CD4-positive, alpha-beta memory T cell (primary cell): ENCODE data around the gene ITM2C. TPM values are rescaled to one million over a fixed set of nuclear protein-coding genes. Genes with fewer than 3 reads are reported as not detected.
A peak's percentile ranks its signal among the peaks of the same experiment; 100 is the strongest.

Experiments
- CTCF ChIA-PET: fragments of 350-600 bp; sonication (Branson Sonifier 250); formaldehyde crosslinking; loops from one replicate; lab custom pipeline; 2021; ENCODE audit warnings: inconsistent platforms; ENCODE audit not compliant: partially characterized antibody; lab: Charles Lee
- POLR2A ChIA-PET: fragments of 350-600 bp; sonication (Branson Sonifier 250); formaldehyde crosslinking; loops from one replicate; lab custom pipeline; 2021; ENCODE audit not compliant: partially characterized antibody; lab: Charles Lee
- DNase-seq, 5 donors: peaks; one replicate each; pipeline versions ENCODE4 v3.0.0 to v3.0.0-alpha.2; 2020 to 2022; ENCODE audit warnings: mixed read lengths in 1 of 5
- H3K27ac ChIP-seq: one replicate; pipeline ENCODE4 v1.7.0; 2013; ENCODE audit warnings: low read depth, low read length
- H3K27me3 ChIP-seq: 2 replicates; pipeline ENCODE4 v1.7.0; 2013; ENCODE audit warnings: mild to moderate bottlenecking, low read length, moderate library complexity; ENCODE audit not compliant: insufficient read depth
- H3K36me3 ChIP-seq: 2 replicates; pipeline ENCODE4 v1.7.0; 2013; ENCODE audit warnings: mild to moderate bottlenecking, low read length, moderate library complexity; ENCODE audit not compliant: insufficient read depth
- H3K4me1 ChIP-seq: 2 replicates; pipeline ENCODE4 v1.7.0; 2013; ENCODE audit warnings: mild to moderate bottlenecking, low read length, moderate library complexity; ENCODE audit not compliant: insufficient read depth
- H3K4me3 ChIP-seq, 2 donors: one replicate each; pipeline ENCODE4 v1.7.0; 2013; ENCODE audit warnings: low read length in 2 of 2, mild to moderate bottlenecking in 1 of 2
- H3K9me3 ChIP-seq, 2 donors: one replicate each; pipeline ENCODE4 v1.7.0; 2013; ENCODE audit warnings: low read length in 2 of 2, control low read depth in 1 of 2; ENCODE audit not compliant: control insufficient read depth in 1 of 2
- H3K27ac Mint-ChIP-seq, 7 donors: one replicate each; pipeline ENCODE4 v1.8.0; 2020 to 2021; ENCODE audit warnings: mixed read lengths in 7 of 7, mild to moderate bottlenecking in 6 of 7, inconsistent platforms in 3 of 7, moderate library complexity in 3 of 7
- H3K27me3 Mint-ChIP-seq, 2 donors: one replicate each; pipeline ENCODE4 v1.8.0; 2020 to 2021; ENCODE audit warnings: mixed read lengths in 2 of 2
- H3K36me3 Mint-ChIP-seq, 2 donors: one replicate each; pipeline ENCODE4 v1.8.0; 2020 to 2021; ENCODE audit warnings: mixed read lengths in 2 of 2, inconsistent platforms in 1 of 2, mild to moderate bottlenecking in 1 of 2
- H3K4me1 Mint-ChIP-seq, 4 donors: one replicate each; pipeline ENCODE4 v1.8.0; 2020 to 2021; ENCODE audit warnings: mixed read lengths in 4 of 4, mild to moderate bottlenecking in 1 of 4
- H3K4me3 Mint-ChIP-seq, 8 donors: one replicate each; pipeline ENCODE4 v1.8.0; 2020 to 2021; ENCODE audit warnings: mixed read lengths in 8 of 8, mild to moderate bottlenecking in 7 of 8, moderate library complexity in 6 of 8, inconsistent platforms in 3 of 8
- H3K9me3 Mint-ChIP-seq, 8 donors: one replicate each; pipeline ENCODE4 v1.8.0; 2020 to 2021; ENCODE audit warnings: mixed read lengths in 8 of 8, mild to moderate bottlenecking in 5 of 8, inconsistent platforms in 3 of 8, moderate library complexity in 1 of 8
- intact Hi-C: fragments of 100-400 bp; cut with micrococcal nuclease; formaldehyde crosslinking; loops from one replicate; pipeline ENCODE4 v1.15.1; 2023
- polyA plus RNA-seq, 2 donors: library from polyadenylated mRNA; unstranded; fragments of 300-500 nt; fragmentation: Illumina TruSeq; gene quantifications; one replicate each; pipeline ENCODE4 v1.2.3, GENCODE V29; 2021
- total RNA-seq, 2 experiments: library from RNA; stranded (reverse); gene quantifications; one replicate each; pipeline ENCODE4 v1.2.3, GENCODE V29; 2021

Gene ITM2C
- total and polyA plus RNA-seq, 4 experiments from 2014 or later, result 24.1 to 40.8 (median 28.4) TPM

DNA sequence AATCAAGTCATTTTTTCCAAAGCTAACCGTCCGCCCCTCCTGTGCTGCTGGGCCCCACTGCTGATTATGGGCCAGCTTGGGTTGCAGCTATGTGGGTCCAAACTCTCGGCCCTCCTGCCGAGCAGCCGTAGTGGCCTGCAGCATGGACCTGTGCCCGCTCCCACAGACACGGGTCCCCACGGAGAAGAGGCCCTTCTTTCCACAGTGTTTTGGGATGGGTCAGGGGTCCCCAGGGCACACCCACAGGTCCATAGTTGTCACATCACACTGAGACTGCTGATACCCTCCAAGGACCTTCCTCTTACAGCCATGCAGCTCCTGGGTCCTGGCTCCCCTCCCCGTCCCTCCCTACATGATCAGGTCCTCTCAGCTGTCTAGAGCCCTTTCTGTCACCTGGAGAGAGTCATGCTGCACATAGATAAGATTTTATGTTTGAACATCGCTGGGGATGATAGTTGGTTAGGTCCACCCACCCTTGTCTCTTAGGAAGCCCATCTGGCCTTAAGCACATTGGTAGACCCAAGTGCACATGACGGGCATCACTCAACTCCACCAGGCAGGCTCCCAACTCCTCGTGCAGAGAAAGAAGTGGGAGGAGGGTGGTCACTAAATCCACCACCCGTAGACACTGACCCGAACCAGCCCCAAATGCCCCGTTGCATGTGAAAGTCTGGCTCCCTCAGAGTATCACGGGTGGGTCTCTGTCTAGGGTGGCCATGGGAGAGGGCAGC is 42.8 kb downstream of the ITM2C start:
- Mint-ChIP-seq H3K9me3 (no peaks in the 10 kb centered on the region), H3K27me3 (no peaks in the 10 kb centered on the region), H3K4me3 (no peak overlapping the region), H3K36me3 (peaks cover 8 to 11% of the 10 kb centered on the region in 2 donors), H3K4me1 (peaks cover 16 to 34% (median 23%) of the 10 kb centered on the region in 4 donors), H3K27ac (no peak overlapping the region)
- POLR2A ChIA-PET, result interaction anchor here (0.7 to 1.2 kb wide), 2 partner anchors 17 to 79 kb away, joined by 3 read pairs; no protein-coding TSS in a partner anchor
- no peaks in the 10 kb centered on the region for H3K9me3 ChIP-seq
- H3K4me1 ChIP-seq, result peaks cover 17% of the 10 kb centered on the region
- no peak for DNase-seq
- intact Hi-C loops, result loop anchor here (10.0 kb wide), 1 partner anchor 147 kb away; the partner anchor contains the start of gene PSMD1
- CTCF ChIA-PET, result interaction anchor here (1.7 to 13.7 kb wide), 2 partner anchors 17 to 79 kb away, joined by 5 to 256 read pairs; no protein-coding TSS in a partner anchor
- H3K27ac ChIP-seq, result no peak overlapping the region
- H3K4me3 ChIP-seq, result no peak overlapping the region
- no peaks in the 10 kb centered on the region for H3K36me3 ChIP-seq
- no peaks in the 10 kb centered on the region for H3K27me3 ChIP-seq

- POLR2A ChIA-PET, result interaction anchor here (1.2 kb wide), 1 partner anchor 16 kb away, joined by 3 read pairs; no protein-coding TSS in a partner anchor
- Histone ChIP-seq H3K4me3 (no peak overlapping the region), H3K4me1 (peaks cover 17% of the 10 kb centered on the region), H3K27me3 (no peaks in the 10 kb centered on the region), H3K27ac (no peak overlapping the region), H3K36me3 (no peaks in the 10 kb centered on the region), H3K9me3 (no peaks in the 10 kb centered on the region)
- intact Hi-C loops, result loop anchor here (10.0 kb wide), 1 partner anchor 147 kb away; the partner anchor contains the start of gene PSMD1
- peaks cover 8 to 11% of the 10 kb centered on the region in 2 donors for H3K36me3 Mint-ChIP-seq
- DNase-seq, result no peak
- peaks cover 16 to 34% (median 23%) of the 10 kb centered on the region in 4 donors for H3K4me1 Mint-ChIP-seq
- H3K4me3 Mint-ChIP-seq, result no peak overlapping the region
- CTCF ChIA-PET, result interaction anchor here (1.7 to 13.7 kb wide), 2 partner anchors 16 to 78 kb away, joined by 5 to 256 read pairs; no protein-coding TSS in a partner anchor
- no peaks in the 10 kb centered on the region for H3K9me3 Mint-ChIP-seq
- peak overlapping the region in 3 of 7 donors; percentile 19 to 88 (median 77) for H3K27ac Mint-ChIP-seq
- no peaks in the 10 kb centered on the region for H3K27me3 Mint-ChIP-seq
Observed at GRCh38 chr2:230908092-230908594, 43.4 kb downstream of the ITM2C start.

DNA sequence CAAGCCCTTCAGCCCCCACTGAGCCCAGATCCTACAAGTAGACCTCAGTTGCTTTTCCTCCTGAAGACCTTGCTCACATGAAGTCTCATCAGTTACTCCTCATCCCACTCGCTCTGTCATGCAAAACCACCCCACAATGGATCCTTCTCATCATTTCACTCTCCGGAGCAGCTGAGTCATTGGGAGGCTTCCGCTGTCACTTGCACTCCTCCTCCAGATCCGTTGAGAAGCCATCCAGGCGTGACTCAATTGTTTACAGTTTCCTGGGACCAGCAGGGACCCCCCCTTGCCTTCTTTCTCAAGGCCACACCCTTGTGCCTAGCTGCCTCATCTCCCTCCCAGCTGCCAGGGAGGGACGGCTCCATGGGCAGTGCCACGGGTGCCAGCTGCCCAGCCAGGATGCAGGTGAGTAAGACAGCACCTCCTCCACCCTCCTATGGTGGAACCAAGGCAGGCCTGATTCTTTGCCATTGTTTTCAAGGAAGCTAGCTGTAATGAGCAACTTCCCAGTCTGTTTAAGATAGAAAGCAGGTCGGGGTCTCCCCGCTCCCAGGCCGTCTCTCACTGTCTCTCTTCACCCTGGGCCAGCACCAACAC is 44.0 kb downstream of the ITM2C start:
- no peaks in the 10 kb centered on the region for H3K36me3 ChIP-seq
- no peaks in the 10 kb centered on the region for H3K27me3 ChIP-seq
- peaks cover 0 to 3% of the 10 kb centered on the region in 2 donors for H3K27me3 Mint-ChIP-seq
- no peak overlapping the region for H3K27ac ChIP-seq
- no peak for DNase-seq
- no peaks in the 10 kb centered on the region for H3K9me3 ChIP-seq
- intact Hi-C loops, result loop anchor here (10.0 kb wide), 1 partner anchor 146 kb away; the partner anchor contains the start of gene PSMD1
- POLR2A ChIA-PET, result interaction anchor here (1.2 kb wide), 1 partner anchor 15 kb away, joined by 3 read pairs; no protein-coding TSS in a partner anchor
- H3K4me3 Mint-ChIP-seq, result no peak overlapping the region
- H3K4me1 Mint-ChIP-seq, result peaks cover 16 to 37% (median 26%) of the 10 kb centered on the region in 4 donors
- CTCF ChIA-PET, result interaction anchor here (1.7 to 13.7 kb wide), 3 partner anchors 15 to 78 kb away, joined by 5 to 256 read pairs (median 7); no protein-coding TSS in a partner anchor
- H3K4me1 ChIP-seq, result peaks cover 17% of the 10 kb centered on the region
- no peaks in the 10 kb centered on the region for H3K9me3 Mint-ChIP-seq
- H3K36me3 Mint-ChIP-seq, result peaks cover 8 to 11% of the 10 kb centered on the region in 2 donors
- H3K4me3 ChIP-seq, result no peak overlapping the region
- H3K27ac Mint-ChIP-seq, result peak overlapping the region in 3 of 7 donors; percentile 14 to 88 (median 19)

DNA sequence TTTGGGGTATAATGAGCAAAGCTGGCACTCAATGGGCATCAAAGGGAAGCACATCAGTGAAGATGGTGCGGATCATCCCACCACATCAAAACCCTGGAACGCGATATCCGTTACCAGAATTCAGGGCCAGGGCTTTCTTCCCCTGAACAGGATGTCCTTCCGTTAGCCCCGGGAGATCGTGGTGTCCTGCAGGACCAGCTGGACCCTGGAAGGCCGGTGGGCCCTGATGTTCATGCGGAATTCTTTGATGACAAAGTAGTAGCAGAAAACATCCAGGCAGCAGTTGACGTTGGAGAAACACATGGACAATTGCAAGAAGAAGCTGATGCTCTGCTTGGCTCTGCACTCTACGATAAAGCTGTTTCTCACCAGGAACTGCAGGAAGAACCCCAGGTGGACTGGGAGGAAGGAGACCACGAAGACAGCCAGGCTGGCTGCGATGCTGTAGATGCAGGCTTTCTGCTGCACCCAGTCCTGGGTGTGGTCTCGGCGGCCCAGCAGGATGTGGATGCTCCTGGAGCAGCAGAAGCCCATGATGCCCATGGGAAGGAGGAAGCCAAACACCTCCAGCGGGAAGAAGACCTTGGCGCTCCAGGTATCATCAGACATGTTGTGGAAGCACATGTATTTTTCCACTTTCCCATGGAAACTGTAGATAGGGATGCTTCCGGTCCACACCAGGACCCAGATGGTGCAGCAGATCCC is 45.3 kb downstream of the ITM2C start:
- peaks cover 0 to 5% of the 10 kb centered on the region in 2 donors for H3K27me3 Mint-ChIP-seq
- intact Hi-C loops, result loop anchor here (10.0 kb wide), 1 partner anchor 145 kb away; the partner anchor contains the start of gene PSMD1
- H3K4me3 Mint-ChIP-seq, result no peak overlapping the region
- ChIA-PET POLR2A (no interaction called here), CTCF (interaction anchor here (0.8 to 2.5 kb wide), 3 partner anchors 14 to 77 kb away, joined by 3 to 7 read pairs (median 5); no protein-coding TSS in a partner anchor)
- H3K4me1 ChIP-seq, result peaks cover 14% of the 10 kb centered on the region
- no peaks in the 10 kb centered on the region for H3K36me3 ChIP-seq
- H3K4me3 ChIP-seq, result no peak overlapping the region
- H3K9me3 Mint-ChIP-seq, result no peaks in the 10 kb centered on the region
- H3K4me1 Mint-ChIP-seq, result peaks cover 14 to 31% (median 23%) of the 10 kb centered on the region in 4 donors
- H3K27me3 ChIP-seq, result no peaks in the 10 kb centered on the region
- no peak overlapping the region for H3K27ac ChIP-seq
- H3K9me3 ChIP-seq, result no peaks in the 10 kb centered on the region
- H3K36me3 Mint-ChIP-seq, result peaks cover 8 to 14% of the 10 kb centered on the region in 2 donors
- no peak overlapping the region for H3K27ac Mint-ChIP-seq
- DNase-seq, result no peak

- peaks cover 8 to 15% of the 10 kb centered on the region in 2 donors for H3K36me3 Mint-ChIP-seq
- no peaks in the 10 kb centered on the region for H3K9me3 Mint-ChIP-seq
- ChIA-PET CTCF (interaction anchor here (2.1 to 2.5 kb wide), 2 partner anchors 13 to 76 kb away, joined by 5 to 7 read pairs; no protein-coding TSS in a partner anchor), POLR2A (no interaction called here)
- H3K27me3 Mint-ChIP-seq, result peaks cover 0 to 5% of the 10 kb centered on the region in 2 donors
- Histone ChIP-seq H3K27ac (no peak overlapping the region), H3K9me3 (no peaks in the 10 kb centered on the region), H3K36me3 (no peaks in the 10 kb centered on the region), H3K27me3 (no peaks in the 10 kb centered on the region), H3K4me1 (peaks cover 7% of the 10 kb centered on the region), H3K4me3 (no peak overlapping the region)
- peaks cover 8 to 24% (median 18%) of the 10 kb centered on the region in 4 donors for H3K4me1 Mint-ChIP-seq
- H3K4me3 Mint-ChIP-seq, result no peak overlapping the region
- no peak for DNase-seq
- H3K27ac Mint-ChIP-seq, result peak overlapping the region in 2 of 7 donors; percentile 53 to 60
- intact Hi-C loops, result no loop called here
Observed at GRCh38 chr2:230910546-230911177, 45.9 kb downstream of the ITM2C start.

- H3K9me3 ChIP-seq, result no peaks in the 10 kb centered on the region
- no peaks in the 10 kb centered on the region for H3K27me3 ChIP-seq
- intact Hi-C loops, result no loop called here
- Mint-ChIP-seq H3K4me3 (no peak overlapping the region), H3K27me3 (peaks cover 1 to 5% of the 10 kb centered on the region in 2 donors), H3K4me1 (peaks cover 4 to 15% (median 12%) of the 10 kb centered on the region in 4 donors), H3K27ac (no peak overlapping the region), H3K9me3 (no peaks in the 10 kb centered on the region), H3K36me3 (peaks cover 8 to 17% of the 10 kb centered on the region in 2 donors)
- H3K27ac ChIP-seq, result no peak overlapping the region
- no peaks in the 10 kb centered on the region for H3K4me1 ChIP-seq
- ChIA-PET CTCF (interaction anchor here (2.2 kb wide), 1 partner anchor 12 kb away, joined by 8 read pairs; no protein-coding TSS in a partner anchor), POLR2A (interaction anchor here (1.5 kb wide), 1 partner anchor 12 kb away, joined by 3 read pairs; the partner anchor contains the start of gene GPR55)
- no peaks in the 10 kb centered on the region for H3K36me3 ChIP-seq
- DNase-seq, result no peak
- no peak overlapping the region for H3K4me3 ChIP-seq
Observed at GRCh38 chr2:230912046-230912445, 47.3 kb downstream of the ITM2C start.
